IPS-15b (cell line): ENCODE data around the gene PIP4P1.
"Not testable (repeated sequence)": the region's sequence is repeated elsewhere in the genome, so short reads cannot be mapped to it uniquely, and the experiment has no call there.

Source experiments
- H3K27me3 ChIP-seq: one replicate; pipeline ENCODE4 v1.6.1; 2013; ENCODE audit warnings: low read length; ENCODE audit not compliant: control insufficient read depth, insufficient read depth
- H3K36me3 ChIP-seq: one replicate; pipeline ENCODE4 v1.6.1; 2013; ENCODE audit warnings: low read length; ENCODE audit not compliant: control insufficient read depth, insufficient read depth
- H3K4me1 ChIP-seq: one replicate; pipeline ENCODE4 v1.6.1; 2013; ENCODE audit warnings: mild to moderate bottlenecking, low read length; ENCODE audit not compliant: control insufficient read depth, insufficient read depth
- H3K4me3 ChIP-seq: one replicate; pipeline ENCODE4 v1.5.1; 2013; ENCODE audit warnings: low read depth, low read length
- H3K9ac ChIP-seq: one replicate; pipeline ENCODE4 v1.6.1; 2013; ENCODE audit warnings: low read depth, mild to moderate bottlenecking, low read length
- H3K9me3 ChIP-seq: one replicate; pipeline ENCODE4 v1.6.1; 2013; ENCODE audit warnings: mild to moderate bottlenecking, low read length; ENCODE audit not compliant: control insufficient read depth, insufficient read depth

The PIP4P1 gene

GRCh38 chr14:20446889-20447288 lies 14.3 kb downstream of the PIP4P1 start:
- Histone ChIP-seq H3K9me3 (no peaks in the 10 kb centered on the region), H3K4me3 (no peak overlapping the region), H3K27me3 (no peaks in the 10 kb centered on the region), H3K36me3 (peaks cover 34% of the 10 kb centered on the region), H3K9ac (no peak overlapping the region), H3K4me1 (no peaks in the 10 kb centered on the region)

GRCh38 chr14:20443650-20444049 lies 17.6 kb downstream of the PIP4P1 start:
- H3K4me3 ChIP-seq, H3K9ac ChIP-seq, H3K9me3 ChIP-seq, H3K27me3 ChIP-seq, H3K4me1 ChIP-seq: not testable (repeated sequence)
- peaks cover 25% of the 10 kb centered on the region for H3K36me3 ChIP-seq

- H3K36me3 ChIP-seq, result peaks cover 7% of the 10 kb centered on the region
- H3K27me3 ChIP-seq, result no peaks in the 10 kb centered on the region
- no peak overlapping the region for H3K4me3 ChIP-seq
- H3K4me1 ChIP-seq, result no peaks in the 10 kb centered on the region
- H3K9ac ChIP-seq, result no peak overlapping the region
- H3K9me3 ChIP-seq, result no peaks in the 10 kb centered on the region
Observed at GRCh38 chr14:20441461-20441860, 19.8 kb downstream of the PIP4P1 start.

- peaks cover 3% of the 10 kb centered on the region for H3K36me3 ChIP-seq
- H3K27me3 ChIP-seq, result peaks cover 2% of the 10 kb centered on the region
- no peaks in the 10 kb centered on the region for H3K9me3 ChIP-seq
- H3K4me1 ChIP-seq, result peaks cover under 1% of the 10 kb centered on the region
- no peak overlapping the region for H3K4me3 ChIP-seq
- no peak overlapping the region for H3K9ac ChIP-seq
Observed at GRCh38 chr14:20440882-20441281, 20.4 kb downstream of the PIP4P1 start.

- H3K4me3 ChIP-seq, result no peak overlapping the region
- H3K9ac ChIP-seq, result no peak overlapping the region
- H3K27me3 ChIP-seq, result peaks cover 6% of the 10 kb centered on the region
- no peaks in the 10 kb centered on the region for H3K9me3 ChIP-seq
- H3K4me1 ChIP-seq, result peaks cover 3% of the 10 kb centered on the region
- H3K36me3 ChIP-seq, result no peaks in the 10 kb centered on the region
Observed at GRCh38 chr14:20440465-20440864, 20.8 kb downstream of the PIP4P1 start.

- H3K36me3 ChIP-seq, result no peaks in the 10 kb centered on the region
- H3K9ac ChIP-seq, result no peak overlapping the region
- H3K4me3 ChIP-seq, result no peak overlapping the region
- H3K4me1 ChIP-seq, result peaks cover 7% of the 10 kb centered on the region
- no peaks in the 10 kb centered on the region for H3K9me3 ChIP-seq
- peaks cover 10% of the 10 kb centered on the region for H3K27me3 ChIP-seq
Observed at GRCh38 chr14:20438664-20439063, 22.6 kb downstream of the PIP4P1 start.

- H3K27me3 ChIP-seq, result peaks cover 10% of the 10 kb centered on the region
- H3K36me3 ChIP-seq, result no peaks in the 10 kb centered on the region
- H3K9ac ChIP-seq, result no peak overlapping the region
- no peak overlapping the region for H3K4me3 ChIP-seq
- peaks cover 7% of the 10 kb centered on the region for H3K4me1 ChIP-seq
- no peaks in the 10 kb centered on the region for H3K9me3 ChIP-seq
Observed at GRCh38 chr14:20436363-20436755, 24.9 kb downstream of the PIP4P1 start.

GRCh38 chr14:20435582-20436362 lies 25.5 kb downstream of the PIP4P1 start, which contains the start of gene KLHL33:
Gene KLHL33, minus strand, starts transcription at chr14:20436166. Its CDS starts 355 bp downstream, at chr14:20435811.
- H3K36me3 ChIP-seq, result no peaks in the 10 kb centered on the region
- peaks cover 10% of the 10 kb centered on the region for H3K27me3 ChIP-seq
- H3K4me1 ChIP-seq, result peaks cover 7% of the 10 kb centered on the region
- no peak within 1 kb of the TSS for H3K9ac ChIP-seq
- peak within 1 kb of the TSS; percentile 37 for H3K4me3 ChIP-seq
- no peaks in the 10 kb centered on the region for H3K9me3 ChIP-seq

GRCh38 chr14:20434701-20435581 lies 26.3 kb downstream of the PIP4P1 start:
- Histone ChIP-seq H3K9ac (no peak overlapping the region), H3K9me3 (no peaks in the 10 kb centered on the region), H3K4me3 (peak overlapping the region; percentile 37), H3K27me3 (peaks cover 10% of the 10 kb centered on the region), H3K4me1 (peaks cover 7% of the 10 kb centered on the region), H3K36me3 (no peaks in the 10 kb centered on the region)

- Histone ChIP-seq H3K4me3 (no peak overlapping the region), H3K9me3 (no peaks in the 10 kb centered on the region), H3K36me3 (no peaks in the 10 kb centered on the region), H3K9ac (no peak overlapping the region), H3K4me1 (peaks cover 3% of the 10 kb centered on the region), H3K27me3 (peaks cover 4% of the 10 kb centered on the region)
Observed at GRCh38 chr14:20429801-20430669, 31.2 kb downstream of the PIP4P1 start.

GRCh38 chr14:20428802-20429201 lies 32.4 kb downstream of the PIP4P1 start:
- Histone ChIP-seq H3K4me3 (no peak overlapping the region), H3K36me3 (no peaks in the 10 kb centered on the region), H3K4me1 (no peaks in the 10 kb centered on the region), H3K27me3 (no peaks in the 10 kb centered on the region), H3K9ac (no peak overlapping the region), H3K9me3 (no peaks in the 10 kb centered on the region)
